Naive thymus-derived CD4-positive, alpha-beta T cell (primary cell): Measurements from ENCODE around the gene YPEL3. TPM values are rescaled to one million over a fixed set of nuclear protein-coding genes. Genes with fewer than 3 reads are reported as not detected.

Source experiments
- ATAC-seq: fragments of 150-1000 bp; cut with Tn5 transposase; 2 replicates; pipeline ENCODE4 v1.10.0; 2021; ENCODE audit warnings: mild to moderate bottlenecking, moderate library complexity
- CTCF ChIA-PET: fragments of 350-600 bp; sonication (Branson Sonifier 250); formaldehyde crosslinking; loops from one replicate; lab custom pipeline; 2021; ENCODE audit warnings: antibody characterized with exemption; lab: Charles Lee
- POLR2A ChIA-PET: fragments of 350-600 bp; sonication (Branson Sonifier 250); formaldehyde crosslinking; loops from one replicate; lab custom pipeline; 2021; ENCODE audit warnings: antibody characterized with exemption, inconsistent platforms; lab: Charles Lee
- DNase-seq, 9 donors: peaks; one replicate each; pipeline versions ENCODE4 v3.0.0 to v3.0.0-alpha.2; 2020 to 2022; ENCODE audit warnings: mixed read lengths in 1 of 9
- H3K27ac ChIP-seq: one replicate; pipeline ENCODE4 v1.7.0; 2013; ENCODE audit warnings: mild to moderate bottlenecking, low read depth, low read length, moderate library complexity
- H3K27me3 ChIP-seq, 2 donors: one replicate each; pipeline ENCODE4 v1.7.0; 2013; ENCODE audit warnings: low read length in 2 of 2, mild to moderate bottlenecking in 2 of 2, moderate library complexity in 2 of 2; ENCODE audit not compliant: control insufficient read depth in 2 of 2, insufficient read depth in 2 of 2
- H3K36me3 ChIP-seq, 3 experiments: 1 replicate in 2 of 3; 2 replicates in 1 of 3; pipeline ENCODE4 v1.7.0; 2013; ENCODE audit warnings: low read length in 3 of 3, mild to moderate bottlenecking in 3 of 3, moderate library complexity in 1 of 3; ENCODE audit not compliant: insufficient read depth in 3 of 3, control insufficient read depth in 2 of 3
- H3K4me1 ChIP-seq, 2 donors: one replicate each; pipeline ENCODE4 v1.7.0; 2013; ENCODE audit warnings: low read length in 2 of 2, mild to moderate bottlenecking in 2 of 2, moderate library complexity in 1 of 2; ENCODE audit not compliant: control insufficient read depth in 2 of 2, insufficient read depth in 2 of 2
- H3K4me3 ChIP-seq: 2 replicates; pipeline ENCODE4 v1.7.0; 2013; ENCODE audit warnings: mild to moderate bottlenecking, low read length
- H3K9me3 ChIP-seq, 3 experiments: 1 replicate in 2 of 3; 2 replicates in 1 of 3; pipeline ENCODE4 v1.7.0; 2013; ENCODE audit warnings: low read length in 3 of 3; ENCODE audit not compliant: control insufficient read depth in 2 of 3
- H3K27ac Mint-ChIP-seq, 9 donors: one replicate each; pipeline ENCODE4 v1.8.0; 2020 to 2022; ENCODE audit warnings: mixed read lengths in 9 of 9, mild to moderate bottlenecking in 8 of 9, moderate library complexity in 5 of 9, inconsistent platforms in 2 of 9
- H3K27me3 Mint-ChIP-seq, 5 donors: one replicate each; pipeline ENCODE4 v1.8.0; 2021 to 2022; ENCODE audit warnings: mixed read lengths in 5 of 5, mild to moderate bottlenecking in 1 of 5
- H3K36me3 Mint-ChIP-seq, 5 donors: one replicate each; pipeline ENCODE4 v1.8.0; 2020 to 2022; ENCODE audit warnings: mixed read lengths in 5 of 5, mild to moderate bottlenecking in 3 of 5, inconsistent platforms in 1 of 5
- H3K4me1 Mint-ChIP-seq, 7 donors: one replicate each; pipeline ENCODE4 v1.8.0; 2020 to 2022; ENCODE audit warnings: mixed read lengths in 7 of 7, mild to moderate bottlenecking in 3 of 7, inconsistent platforms in 1 of 7
- H3K4me3 Mint-ChIP-seq, 10 donors: one replicate each; pipeline ENCODE4 v1.8.0; 2020 to 2022; ENCODE audit warnings: mild to moderate bottlenecking in 10 of 10, mixed read lengths in 10 of 10, moderate library complexity in 6 of 10, inconsistent platforms in 2 of 10
- H3K9me3 Mint-ChIP-seq, 11 donors: one replicate each; pipeline ENCODE4 v1.8.0; 2020 to 2022; ENCODE audit warnings: mixed read lengths in 11 of 11, mild to moderate bottlenecking in 4 of 11, inconsistent platforms in 1 of 11, moderate library complexity in 1 of 11
- intact Hi-C, 2 donors: fragments of 100-400 bp; cut with micrococcal nuclease; formaldehyde crosslinking; loops; one replicate each; pipeline ENCODE4 v1.15.1; 2023
- polyA plus RNA-seq, 2 donors: library from polyadenylated mRNA; unstranded; fragments of 300-500 nt; fragmentation: Illumina TruSeq; gene quantifications; one replicate each; pipeline ENCODE4 v1.2.3, GENCODE V29; 2021
- total RNA-seq, 6 experiments: library from RNA in 5 of 6; stranded (reverse) in 5 of 6; gene quantifications; 1 replicate in 5 of 6; 2 replicates in 1 of 6; pipeline ENCODE4 v1.2.3 and lab custom pipeline; 2021 to 2026

Gene YPEL3
- total and polyA plus RNA-seq, 7 experiments from 2014 or later = 50.5 to 308 (median 242) TPM

- Histone ChIP-seq H3K27ac (peak within 1 kb of the TSS; percentile 83), H3K36me3 (peaks cover 18 to 47% (median 19%) of the 10 kb centered on the region in 3 experiments), H3K9me3 (no peaks in the 10 kb centered on the region), H3K4me1 (peaks cover 13 to 37% of the 10 kb centered on the region in 2 donors), H3K4me3 (peak within 1 kb of the TSS; percentile 94), H3K27me3 (no peaks in the 10 kb centered on the region)
- Mint-ChIP-seq H3K36me3 (peaks cover 0 to 29% (median 13%) of the 10 kb centered on the region in 5 donors), H3K4me3 (peak within 1 kb of the TSS; percentile 96 to 100 (median 99)), H3K27me3 (no peaks in the 10 kb centered on the region), H3K27ac (peak within 1 kb of the TSS; percentile 90 to 99 (median 98)), H3K9me3 (no peaks in the 10 kb centered on the region), H3K4me1 (peaks cover 22 to 44% (median 35%) of the 10 kb centered on the region in 7 donors)
- intact Hi-C loops = loop anchor here (1.0 to 10.0 kb wide), 19 partner anchors 10 to 857 kb away; partner anchors contain the start of genes FBRS (in 2 of the 2), MAPK3 (in 2 of the 2), PPP4C (in 2 of the 2) and CORO1A (in 1 of the 2)
- POLR2A ChIA-PET = interaction anchor here (0.6 to 6.3 kb wide), 49 partner anchors 11 to 813 kb away, joined by 3 to 159 read pairs (median 4); partner anchors contain the start of genes CD2BP2, CORO1A, DCTPP1 and KCTD13
- ATAC-seq = peak; percentile 90
- DNase-seq = peak; percentile 82 to 97 (median 92)
- CTCF ChIA-PET = interaction anchor here (0.6 to 2.1 kb wide), 4 partner anchors 10 to 342 kb away, joined by 3 to 10 read pairs (median 4); partner anchors contain the start of genes TBX6 and ZNF771
These were observed 30.7 kb downstream of the YPEL3 start, which contains the start of gene ALDOA for GRCh38 chr16:30065102-30065942. Gene ALDOA (plus strand): TSS chr16:30065760. CDS start chr16:30066898, 1,138 bp downstream.

- Histone ChIP-seq H3K9me3 (no peaks in the 10 kb centered on the region), H3K4me1 (peaks cover 13 to 36% of the 10 kb centered on the region in 2 donors), H3K4me3 (peak overlapping the region; percentile 94), H3K36me3 (peaks cover 13 to 41% (median 16%) of the 10 kb centered on the region in 3 experiments), H3K27me3 (no peaks in the 10 kb centered on the region), H3K27ac (peak overlapping the region; percentile 83)
- POLR2A ChIA-PET = interaction anchor here (0.7 to 6.3 kb wide), 24 partner anchors 10 to 594 kb away, joined by 3 to 159 read pairs (median 6); partner anchors contain the start of genes CORO1A, DCTPP1, KCTD13 and PPP4C
- CTCF ChIA-PET = interaction anchor here (0.6 to 1.9 kb wide), 4 partner anchors 9 to 343 kb away, joined by 3 to 8 read pairs (median 4); partner anchors contain the start of gene ZNF771
- no peak for ATAC-seq
- H3K27me3 Mint-ChIP-seq = no peaks in the 10 kb centered on the region
- H3K36me3 Mint-ChIP-seq = peaks cover 0 to 29% (median 13%) of the 10 kb centered on the region in 5 donors
- peak in 1 of 9 donors; percentile 33 for DNase-seq
- intact Hi-C loops = loop anchor here (1.0 to 10.0 kb wide), 19 partner anchors 11 to 858 kb away; partner anchors contain the start of genes FBRS (in 2 of the 2), MAPK3 (in 2 of the 2), PPP4C (in 2 of the 2) and CORO1A (in 1 of the 2)
- H3K4me3 Mint-ChIP-seq = peak overlapping the region; percentile 96 to 100 (median 99)
- H3K4me1 Mint-ChIP-seq = peaks cover 18 to 39% (median 33%) of the 10 kb centered on the region in 7 donors
- peak overlapping the region; percentile 90 to 99 (median 98) for H3K27ac Mint-ChIP-seq
- no peaks in the 10 kb centered on the region for H3K9me3 Mint-ChIP-seq
These were observed 31.3 kb downstream of the YPEL3 start for GRCh38 chr16:30064729-30065101.

- DNase-seq = peak; percentile 30 to 72 (median 69)
- Histone ChIP-seq H3K27me3 (no peaks in the 10 kb centered on the region), H3K36me3 (peaks cover 7 to 35% (median 10%) of the 10 kb centered on the region in 3 experiments), H3K9me3 (no peaks in the 10 kb centered on the region), H3K4me1 (peaks cover 13 to 30% of the 10 kb centered on the region in 2 donors), H3K27ac (peak overlapping the region; percentile 83), H3K4me3 (peak overlapping the region; percentile 94)
- intact Hi-C loops = loop anchor here (1.0 to 10.0 kb wide), 7 partner anchors 11 to 595 kb away; partner anchors contain the start of genes MAPK3 (in 2 of the 2), FBRS (in 1 of the 2) and ZNF771 (in 1 of the 2)
- Mint-ChIP-seq H3K27ac (peak overlapping the region; percentile 90 to 99 (median 98)), H3K36me3 (peaks cover 0 to 25% (median 13%) of the 10 kb centered on the region in 5 donors), H3K4me1 (peaks cover 16 to 34% (median 27%) of the 10 kb centered on the region in 7 donors), H3K9me3 (no peaks in the 10 kb centered on the region), H3K4me3 (peak overlapping the region; percentile 96 to 100 (median 99)), H3K27me3 (no peaks in the 10 kb centered on the region)
- ChIA-PET CTCF (interaction anchor here (0.6 to 1.9 kb wide), 5 partner anchors 9 to 344 kb away, joined by 3 to 8 read pairs (median 4); partner anchors contain the start of genes PPP4C and ZNF771), POLR2A (interaction anchor here (0.7 to 6.3 kb wide), 22 partner anchors 9 to 595 kb away, joined by 3 to 159 read pairs (median 6); partner anchors contain the start of genes CORO1A, KCTD13, PAGR1 and PPP4C)
- peak; percentile 32 for ATAC-seq
These were observed 31.9 kb downstream of the YPEL3 start for GRCh38 chr16:30063893-30064728.

GRCh38 chr16:30063278-30063892 is 32.6 kb downstream of the YPEL3 start:
- ChIA-PET POLR2A (interaction anchor here (0.6 to 6.3 kb wide), 11 partner anchors 8 to 1184 kb away, joined by 3 to 94 read pairs (median 4); partner anchors contain the start of genes CORO1A, PAGR1, TAOK2 and TBX6), CTCF (interaction anchor here (0.7 to 1.9 kb wide), 3 partner anchors 12 to 308 kb away, joined by 3 to 8 read pairs (median 4); partner anchors contain the start of gene PPP4C)
- Histone ChIP-seq H3K4me3 (peak overlapping the region; percentile 94), H3K36me3 (peaks cover under 1 to 28% (median 4%) of the 10 kb centered on the region in 3 experiments), H3K27me3 (no peaks in the 10 kb centered on the region), H3K9me3 (no peaks in the 10 kb centered on the region), H3K4me1 (peaks cover 13 to 24% of the 10 kb centered on the region in 2 donors), H3K27ac (peak overlapping the region; percentile 83)
- Mint-ChIP-seq H3K27ac (peak overlapping the region; percentile 30 to 99 (median 98)), H3K4me3 (peak overlapping the region; percentile 96 to 100 (median 99)), H3K27me3 (no peaks in the 10 kb centered on the region), H3K9me3 (no peaks in the 10 kb centered on the region), H3K36me3 (peaks cover 0 to 18% (median 9%) of the 10 kb centered on the region in 5 donors), H3K4me1 (peaks cover 16 to 27% (median 21%) of the 10 kb centered on the region in 7 donors)
- intact Hi-C loops = loop anchor here in 1 of 2 donors (10.0 kb wide), 1 partner anchor 341 kb away; the partner anchor contains the start of gene ZNF771
- DNase-seq (no peak), ATAC-seq (no peak)
